Vagina (tissue), 2 donors: ENCODE data around the gene PCDHGA4. TPM values are rescaled to one million over a fixed set of nuclear protein-coding genes. Genes with fewer than 3 reads are reported as not detected.
A peak's percentile ranks its signal among the peaks of the same experiment; 100 is the strongest.
"Not testable (repeated sequence)": the region's sequence is repeated elsewhere in the genome, so short reads cannot be mapped to it uniquely, and the experiment has no call there.

Experiments used
- DNase-seq, 2 donors: peaks; one replicate each; pipeline ENCODE4 v3.0.0-alpha.2; 2017; ENCODE audit errors: extremely low spot score in 2 of 2
- H3K27ac ChIP-seq: fragments of 200-600 bp; sonication (generic); one replicate; pipeline ENCODE4 v1.5.1; 2019
- H3K27me3 ChIP-seq: fragments of 200-600 bp; sonication (generic); one replicate; pipeline ENCODE4 v1.5.1; 2019
- H3K36me3 ChIP-seq, 2 donors: fragments of 200-600 bp; sonication (generic); one replicate each; pipeline ENCODE4 v1.5.1; 2017 to 2019
- H3K4me1 ChIP-seq: fragments of 200-600 bp; sonication (generic); one replicate; pipeline ENCODE4 v1.5.1; 2019
- H3K4me3 ChIP-seq, 2 donors: fragments of 200-600 bp; sonication (generic); 1 replicate in 1 of 2; 2 replicates in 1 of 2; pipeline ENCODE4 v1.5.1; 2016 to 2019
- H3K9me3 ChIP-seq: fragments of 200-600 bp; sonication (generic); one replicate; pipeline ENCODE4 v1.5.1; 2019
- POLR2A ChIP-seq, 2 donors: fragments of 450-650 bp; IDR thresholded peaks; one replicate each; pipeline ENCODE4 v1.6.1; 2017; ENCODE audit warnings: antibody characterized with exemption in 2 of 2, mild to moderate bottlenecking in 2 of 2, moderate library complexity in 2 of 2
- POLR2AphosphoS5 ChIP-seq, 2 donors: sonication (generic); formaldehyde crosslinking; IDR thresholded peaks; one replicate each; pipeline ENCODE4 v1.9.0; 2017; ENCODE audit warnings: antibody characterized with exemption in 2 of 2, mild to moderate bottlenecking in 2 of 2, low read depth in 1 of 2; ENCODE audit not compliant: insufficient read depth in 1 of 2
- intact Hi-C: fragments of 100-400 bp; cut with DNase I; formaldehyde crosslinking; loops from one replicate; pipeline ENCODE4 v1.15.1; 2023
- total RNA-seq: library from RNA; depleted of rRNA; stranded (reverse); fragments of >200 nt; gene quantifications from one replicate; pipeline ENCODE4 v1.2.3, GENCODE V29; 2016
- TF ChIP-seq, protein P1 (sequence below), 3 experiments: fragments of 450-650 bp in 2 of 3; fragments of 200-600 bp in 1 of 3; sonication (generic) in 1 of 3; IDR thresholded peaks; one replicate each; pipeline ENCODE4 v1.5.1; 2017 to 2019; ENCODE audit warnings: antibody characterized with exemption in 3 of 3, mild to moderate bottlenecking in 2 of 3, moderate library complexity in 2 of 3

Gene PCDHGA4
- total RNA-seq = 3.9 TPM

DNA sequence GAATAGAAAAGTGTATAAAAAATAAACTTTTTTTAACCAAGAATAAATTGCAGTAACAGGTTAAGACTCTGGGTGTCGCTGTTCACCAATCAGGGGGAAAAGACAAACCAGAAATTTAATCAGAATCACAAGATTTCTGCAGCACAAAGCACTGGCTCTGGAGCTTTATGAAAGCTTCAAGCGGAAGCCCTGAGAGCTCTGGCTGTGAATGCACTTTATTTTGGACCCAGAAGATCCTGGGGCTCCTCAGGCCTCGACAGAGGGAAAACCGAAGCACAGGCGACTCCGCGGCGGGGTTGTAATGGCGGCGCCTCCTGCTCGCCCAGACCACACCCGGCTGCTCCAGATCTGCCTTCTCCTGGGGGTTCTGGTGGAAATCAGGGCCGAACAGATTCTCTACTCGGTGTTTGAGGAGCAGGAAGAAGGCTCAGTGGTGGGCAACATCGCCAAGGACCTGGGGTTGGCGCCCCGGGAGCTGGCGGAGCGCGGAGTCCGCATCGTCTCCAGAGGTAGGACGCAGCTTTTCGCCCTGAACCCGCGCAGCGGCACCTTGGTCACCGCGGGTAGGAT lies at the start of gene PCDHGA4:
Gene PCDHGA4, plus strand, starts transcription at position 122 of the 570 bp plus-strand sequence. Its CDS starts 87 bp downstream, at position 209.
- peak within 1 kb of the TSS; percentile 24 to 37 for H3K4me3 ChIP-seq
- peaks cover 48% of the 10 kb centered on the region for H3K9me3 ChIP-seq
- no peaks in the 10 kb centered on the region for H3K36me3 ChIP-seq
- DNase-seq = no peak
- H3K4me1 ChIP-seq = no peaks in the 10 kb centered on the region
- TF ChIP-seq POLR2A (IDR thresholded peaks at IDR 0.05) (no peak), POLR2AphosphoS5 (IDR thresholded peaks at IDR 0.05; ENCODE audit: insufficient read depth in 1 of 2, low read depth in 1 of 2) (no peak)
- TF ChIP-seq, protein P1, sequence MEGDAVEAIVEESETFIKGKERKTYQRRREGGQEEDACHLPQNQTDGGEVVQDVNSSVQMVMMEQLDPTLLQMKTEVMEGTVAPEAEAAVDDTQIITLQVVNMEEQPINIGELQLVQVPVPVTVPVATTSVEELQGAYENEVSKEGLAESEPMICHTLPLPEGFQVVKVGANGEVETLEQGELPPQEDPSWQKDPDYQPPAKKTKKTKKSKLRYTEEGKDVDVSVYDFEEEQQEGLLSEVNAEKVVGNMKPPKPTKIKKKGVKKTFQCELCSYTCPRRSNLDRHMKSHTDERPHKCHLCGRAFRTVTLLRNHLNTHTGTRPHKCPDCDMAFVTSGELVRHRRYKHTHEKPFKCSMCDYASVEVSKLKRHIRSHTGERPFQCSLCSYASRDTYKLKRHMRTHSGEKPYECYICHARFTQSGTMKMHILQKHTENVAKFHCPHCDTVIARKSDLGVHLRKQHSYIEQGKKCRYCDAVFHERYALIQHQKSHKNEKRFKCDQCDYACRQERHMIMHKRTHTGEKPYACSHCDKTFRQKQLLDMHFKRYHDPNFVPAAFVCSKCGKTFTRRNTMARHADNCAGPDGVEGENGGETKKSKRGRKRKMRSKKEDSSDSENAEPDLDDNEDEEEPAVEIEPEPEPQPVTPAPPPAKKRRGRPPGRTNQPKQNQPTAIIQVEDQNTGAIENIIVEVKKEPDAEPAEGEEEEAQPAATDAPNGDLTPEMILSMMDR (IDR thresholded peaks at IDR 0.05) = no peak
- no peaks in the 10 kb centered on the region for H3K27me3 ChIP-seq
- no peak within 1 kb of the TSS for H3K27ac ChIP-seq
- intact Hi-C loops = no loop called here

- no peak overlapping the region for H3K4me3 ChIP-seq
- no peak for DNase-seq
- intact Hi-C loops = no loop called here
- H3K36me3 ChIP-seq = peaks cover 0 to 10% of the 10 kb centered on the region in 2 donors
- H3K4me1 ChIP-seq = no peaks in the 10 kb centered on the region
- TF ChIP-seq, protein P1 (IDR thresholded peaks at IDR 0.05) = no peak
- no peak for TF ChIP-seq POLR2A (IDR thresholded peaks at IDR 0.05)
- TF ChIP-seq POLR2AphosphoS5 (IDR thresholded peaks at IDR 0.05; ENCODE audit: insufficient read depth in 1 of 2, low read depth in 1 of 2) = no peak
- no peak overlapping the region for H3K27ac ChIP-seq
- H3K27me3 ChIP-seq = no peaks in the 10 kb centered on the region
- H3K9me3 ChIP-seq = peaks cover 60% of the 10 kb centered on the region
Measured at GRCh38 chr5:141306630-141307029, 48.2 kb upstream of the PCDHGA4 start.

DNA sequence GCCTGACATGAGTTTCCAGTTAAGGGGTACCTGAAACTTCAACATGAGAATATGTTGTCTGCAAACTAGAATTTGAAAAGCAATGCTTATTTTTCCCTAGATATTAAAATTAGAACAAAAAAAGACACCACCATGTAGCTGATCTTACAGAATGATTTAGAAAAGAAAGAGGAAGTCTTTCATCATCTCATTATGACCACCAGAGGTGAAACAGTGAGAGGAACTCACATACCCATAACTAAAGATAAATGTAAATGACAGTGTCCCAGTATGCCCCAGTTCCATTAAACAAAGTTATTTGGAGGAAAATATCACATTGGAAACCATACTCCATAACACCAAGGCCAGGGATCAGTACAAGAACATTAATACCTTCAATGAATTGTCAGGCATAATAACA lies 41.1 kb upstream of the PCDHGA4 start:
- H3K4me1 ChIP-seq = no peaks in the 10 kb centered on the region
- intact Hi-C loops = no loop called here
- H3K27ac ChIP-seq = no peak overlapping the region
- no peak overlapping the region for H3K4me3 ChIP-seq
- peaks cover 0 to 57% of the 10 kb centered on the region in 2 donors for H3K36me3 ChIP-seq
- DNase-seq = no peak
- no peak for TF ChIP-seq POLR2AphosphoS5 (IDR thresholded peaks at IDR 0.05; ENCODE audit: insufficient read depth in 1 of 2, low read depth in 1 of 2)
- H3K9me3 ChIP-seq = peaks cover 61% of the 10 kb centered on the region
- no peaks in the 10 kb centered on the region for H3K27me3 ChIP-seq

DNA sequence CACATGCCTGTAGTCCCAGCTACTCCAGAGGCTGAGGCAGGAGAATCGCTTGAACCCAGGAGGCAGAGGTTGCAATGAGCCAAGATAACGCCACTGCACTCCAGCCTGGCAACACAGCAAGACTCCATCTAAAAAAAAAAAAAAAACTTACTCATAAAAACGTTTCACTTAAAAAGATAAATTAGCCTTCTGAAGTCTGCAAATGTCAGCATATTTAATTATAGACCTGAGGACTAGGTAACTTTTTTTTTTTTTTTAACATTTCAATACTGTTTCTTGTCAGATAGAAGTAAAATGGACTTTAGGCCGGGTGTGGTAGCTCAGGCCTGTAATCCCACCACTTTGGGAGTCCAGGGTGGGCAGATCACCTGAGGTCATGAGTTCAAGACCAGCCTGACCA lies 37.9 kb upstream of the PCDHGA4 start:
- DNase-seq, H3K27me3 ChIP-seq, H3K27ac ChIP-seq, H3K4me1 ChIP-seq, intact Hi-C loops, H3K4me3 ChIP-seq: not testable (repeated sequence)
- H3K36me3 ChIP-seq = peaks cover 0 to 65% of the 10 kb centered on the region in 2 donors
- peaks cover 64% of the 10 kb centered on the region for H3K9me3 ChIP-seq

DNA sequence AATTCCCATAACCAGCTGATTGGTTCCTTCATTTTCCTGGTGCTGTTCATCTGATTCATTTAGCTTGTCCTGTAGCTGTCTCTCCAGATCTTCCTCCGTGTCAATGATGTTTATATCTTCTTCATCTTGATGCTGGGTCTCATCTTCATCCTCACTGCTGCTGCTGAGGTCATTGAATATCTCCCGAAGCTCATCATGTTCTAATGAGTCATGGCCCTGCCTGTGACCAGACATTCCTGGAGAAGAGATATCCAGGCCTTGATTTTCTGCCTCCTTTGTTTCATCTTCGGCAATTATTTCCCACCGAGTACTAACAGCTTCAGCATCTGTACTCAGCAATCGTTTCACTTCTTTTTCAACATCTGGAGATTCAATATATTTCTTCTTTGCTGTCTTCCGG lies 35.6 kb upstream of the PCDHGA4 start:
- TF ChIP-seq POLR2AphosphoS5 (IDR thresholded peaks at IDR 0.05; ENCODE audit: insufficient read depth in 1 of 2, low read depth in 1 of 2) (no peak), POLR2A (IDR thresholded peaks at IDR 0.05) (no peak)
- TF ChIP-seq, protein P1 (IDR thresholded peaks at IDR 0.05) = no peak
- H3K36me3 ChIP-seq = peaks cover 0 to 48% of the 10 kb centered on the region in 2 donors
- peaks cover 6% of the 10 kb centered on the region for H3K4me1 ChIP-seq
- peak overlapping the region in 1 of 2 donors; percentile 95 for H3K4me3 ChIP-seq
- intact Hi-C loops = no loop called here
- DNase-seq = no peak
- H3K27me3 ChIP-seq = no peaks in the 10 kb centered on the region
- no peak overlapping the region for H3K27ac ChIP-seq
- H3K9me3 ChIP-seq = peaks cover 49% of the 10 kb centered on the region

GRCh38 chr5:141319699-141320098 lies 35.1 kb upstream of the PCDHGA4 start:
- Histone ChIP-seq H3K36me3 (peaks cover 0 to 46% of the 10 kb centered on the region in 2 donors), H3K4me3 (peak overlapping the region; percentile 74 to 95), H3K9me3 (peaks cover 46% of the 10 kb centered on the region), H3K4me1 (peaks cover 6% of the 10 kb centered on the region), H3K27ac (peak overlapping the region; percentile 93), H3K27me3 (no peaks in the 10 kb centered on the region)
- no peak for DNase-seq
- TF ChIP-seq POLR2A (IDR thresholded peaks at IDR 0.05) = no peak
- TF ChIP-seq, protein P1 (IDR thresholded peaks at IDR 0.05) = no peak
- TF ChIP-seq POLR2AphosphoS5 (IDR thresholded peaks at IDR 0.05; ENCODE audit: insufficient read depth in 1 of 2, low read depth in 1 of 2) = no peak
- intact Hi-C loops = loop anchor here (5.0 kb wide), 1 partner anchor 243 kb away; no protein-coding TSS in a partner anchor
